Cortex of kidney (tissue), 1 donor: ENCODE data around the gene SLC39A1.
"Not testable (repeated sequence)": the region's sequence is repeated elsewhere in the genome, so short reads cannot be mapped to it uniquely, and the experiment has no call there.

Source experiments
- DNase-seq: peaks from one replicate; lab custom pipeline; 2025; lab: John Stamatoyannopoulos, UW

SLC39A1 gene, protein sequence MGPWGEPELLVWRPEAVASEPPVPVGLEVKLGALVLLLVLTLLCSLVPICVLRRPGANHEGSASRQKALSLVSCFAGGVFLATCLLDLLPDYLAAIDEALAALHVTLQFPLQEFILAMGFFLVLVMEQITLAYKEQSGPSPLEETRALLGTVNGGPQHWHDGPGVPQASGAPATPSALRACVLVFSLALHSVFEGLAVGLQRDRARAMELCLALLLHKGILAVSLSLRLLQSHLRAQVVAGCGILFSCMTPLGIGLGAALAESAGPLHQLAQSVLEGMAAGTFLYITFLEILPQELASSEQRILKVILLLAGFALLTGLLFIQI

DNA sequence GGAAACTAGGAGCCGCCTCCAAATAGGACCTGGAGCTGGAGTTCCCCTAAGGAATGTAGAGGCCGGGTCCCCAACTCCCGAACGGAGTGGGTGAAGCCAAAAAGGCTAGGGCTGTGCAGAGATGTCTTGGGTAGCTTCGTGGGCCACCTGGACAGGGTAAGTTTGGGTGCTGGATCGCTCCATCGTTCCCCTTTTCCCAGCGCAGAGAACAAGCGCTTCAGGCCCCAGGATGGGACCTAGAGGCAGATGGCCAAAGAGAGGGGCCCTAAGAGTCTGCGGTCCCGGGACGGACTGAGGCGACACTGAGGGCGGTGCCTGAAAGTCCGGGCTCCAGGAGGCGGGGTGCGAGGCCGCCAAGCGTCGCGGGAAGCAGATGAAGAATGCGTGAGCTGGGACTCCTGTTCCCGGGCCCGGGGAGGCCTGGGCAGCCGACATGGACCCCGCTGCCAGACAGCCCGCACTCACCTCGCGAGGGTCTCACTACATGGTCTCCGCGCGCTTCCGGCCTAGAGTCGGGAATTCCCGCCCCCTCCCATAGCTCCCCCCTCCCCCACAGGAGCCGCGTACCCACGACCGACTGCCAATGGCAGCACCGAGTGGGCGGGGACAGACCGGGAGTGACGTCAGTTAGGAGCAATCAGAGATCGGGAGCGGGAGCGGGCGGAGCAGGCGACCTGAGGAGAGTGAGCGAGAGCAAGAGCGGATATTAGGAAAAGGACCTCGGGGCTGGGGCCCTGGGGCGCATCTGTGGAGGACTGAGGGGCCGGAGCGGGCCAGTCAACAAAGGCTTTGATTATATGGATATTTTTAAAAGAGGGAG, at the start of gene SLC39A1:
Gene SLC39A1 (minus strand): TSS at position 508 of the 820 bp plus-strand sequence. CDS start 822 bp downstream, outside the sequence.
- no peak for DNase-seq

DNA sequence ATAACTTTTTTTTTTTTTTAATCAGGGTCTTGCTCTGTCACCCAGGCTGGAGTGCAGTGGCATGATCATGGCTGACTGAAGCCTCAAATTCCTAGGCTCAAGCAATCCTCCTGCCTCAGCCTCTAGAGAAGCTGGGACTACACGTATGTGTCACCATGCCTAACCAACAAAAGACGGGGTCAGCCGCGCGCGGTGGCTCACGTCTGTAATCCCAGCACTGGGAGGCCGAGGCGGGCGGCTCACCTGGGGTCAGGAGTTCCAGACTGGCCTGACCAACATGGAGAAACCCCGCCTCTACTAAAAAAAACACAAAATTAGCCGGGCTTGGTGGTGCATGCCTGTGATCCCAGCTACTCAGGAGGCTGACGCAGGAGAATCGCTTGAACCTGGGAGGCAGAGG, 49.2 kb upstream of the SLC39A1 start:
- DNase-seq, result not testable (repeated sequence)

DNA sequence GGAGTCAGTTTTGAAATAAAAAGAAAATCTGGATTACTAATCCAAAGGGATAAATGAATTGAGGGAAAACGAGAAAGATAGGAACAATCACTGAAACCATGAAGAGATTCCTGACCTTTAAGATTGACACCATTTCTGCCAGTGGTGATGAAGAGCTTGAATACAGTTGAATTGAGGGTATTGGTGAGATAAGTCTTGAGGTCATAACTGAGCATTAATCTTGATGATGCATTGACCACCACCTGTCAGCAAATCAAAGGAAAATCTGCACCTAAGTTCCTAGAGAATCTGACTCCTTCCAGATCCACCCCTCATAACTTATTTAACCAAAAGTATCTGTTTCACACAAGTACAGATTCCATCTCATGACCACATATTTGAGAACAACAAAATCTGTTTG, 48.8 kb upstream of the SLC39A1 start:
- no peak for DNase-seq

DNA sequence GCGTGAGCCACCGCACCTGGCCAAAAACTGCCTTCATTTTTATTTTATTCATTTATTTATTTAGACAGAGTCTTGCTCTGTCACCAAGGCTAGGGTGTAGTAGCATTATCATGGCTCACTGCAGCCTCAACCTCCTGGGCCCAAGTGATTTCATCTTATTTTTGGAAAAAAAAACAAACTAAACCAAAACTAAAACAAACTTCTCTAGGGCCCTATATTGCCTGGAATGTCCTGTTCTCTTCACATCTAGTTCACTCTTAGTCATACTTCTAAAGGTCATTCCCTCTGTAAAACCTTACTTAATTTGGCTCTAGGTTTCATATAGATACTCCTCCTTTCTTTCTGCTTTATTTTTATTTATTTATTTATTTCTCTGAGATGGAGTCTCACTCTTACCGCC, 42.8 kb upstream of the SLC39A1 start:
- no peak for DNase-seq

DNA sequence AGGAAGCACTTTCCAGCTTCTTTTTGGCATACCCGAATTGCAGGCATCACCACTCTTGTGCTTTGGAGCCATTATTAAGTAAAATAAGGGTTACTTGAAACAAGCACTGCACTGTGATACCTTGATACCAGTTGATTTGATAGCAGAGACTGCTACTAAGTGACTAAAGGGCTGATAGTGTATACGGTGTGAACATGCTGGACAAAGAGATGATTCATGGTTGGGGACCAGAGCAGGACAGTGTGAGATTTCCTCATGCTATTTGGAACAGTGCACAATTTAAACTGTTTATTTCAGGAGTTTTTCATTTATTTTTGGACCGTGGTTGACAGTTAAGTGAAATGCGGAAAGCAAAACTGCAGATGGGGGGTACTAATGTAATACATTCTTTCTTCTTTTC, 37.1 kb upstream of the SLC39A1 start:
- no peak for DNase-seq

DNA sequence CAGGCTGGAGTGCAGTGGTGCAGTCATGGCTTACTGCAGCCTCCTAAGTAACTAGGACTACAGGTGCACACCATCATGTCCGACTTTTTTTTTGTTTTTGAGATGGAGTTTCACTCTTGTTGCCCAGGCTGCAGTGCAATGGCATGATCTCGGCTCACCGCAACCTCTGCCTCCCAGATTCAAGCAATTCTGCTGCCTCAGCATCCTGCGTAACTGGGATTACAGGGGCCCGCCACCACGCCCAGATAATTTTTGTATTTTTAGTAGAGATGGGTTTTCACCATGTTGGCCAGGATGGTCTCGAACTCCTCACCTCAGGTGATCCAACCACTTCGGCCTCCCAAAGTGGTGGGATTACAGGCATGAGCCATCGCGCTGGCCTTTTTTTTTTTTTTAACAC, 33.5 kb upstream of the SLC39A1 start:
- not testable (repeated sequence) for DNase-seq

DNA sequence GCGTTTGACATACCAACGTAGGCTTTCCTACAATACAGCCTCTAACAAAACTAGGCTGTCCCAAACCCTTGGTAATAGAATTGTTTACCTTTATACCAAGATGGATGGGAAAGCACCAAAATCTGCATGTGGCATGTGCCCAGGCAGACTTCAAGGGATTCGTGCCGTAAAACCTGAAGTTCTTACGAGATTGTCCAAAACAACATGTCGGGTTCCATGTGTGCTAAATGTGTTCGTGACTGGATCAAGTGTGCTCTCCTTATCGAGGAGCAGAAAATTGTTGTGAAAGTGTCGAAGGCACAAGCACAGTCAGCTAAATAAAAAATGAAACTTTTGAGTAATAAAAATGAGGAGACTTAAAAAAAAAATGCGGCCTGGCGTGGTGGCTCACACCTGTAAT, 32.3 kb upstream of the SLC39A1 start:
- DNase-seq, result no peak

DNA sequence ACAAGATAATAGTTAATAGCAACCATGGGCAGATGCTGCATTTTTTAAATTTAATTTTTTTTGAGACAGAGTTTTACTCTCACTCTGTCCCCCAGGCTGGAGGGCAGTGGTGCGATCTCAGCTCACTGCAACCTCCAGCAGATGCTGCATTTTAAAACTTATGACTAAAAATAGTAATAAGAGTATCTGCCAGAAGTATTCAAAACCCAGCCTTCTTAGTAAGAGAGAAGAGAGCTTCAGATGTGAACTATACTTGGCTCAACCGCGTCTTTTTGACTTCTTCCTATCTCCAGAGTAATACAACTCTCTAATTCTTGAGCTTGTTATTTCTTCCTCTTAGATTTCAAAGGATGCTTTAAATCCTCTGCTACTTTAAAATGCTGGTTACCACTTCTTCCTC, 31.9 kb upstream of the SLC39A1 start:
- no peak for DNase-seq

DNA sequence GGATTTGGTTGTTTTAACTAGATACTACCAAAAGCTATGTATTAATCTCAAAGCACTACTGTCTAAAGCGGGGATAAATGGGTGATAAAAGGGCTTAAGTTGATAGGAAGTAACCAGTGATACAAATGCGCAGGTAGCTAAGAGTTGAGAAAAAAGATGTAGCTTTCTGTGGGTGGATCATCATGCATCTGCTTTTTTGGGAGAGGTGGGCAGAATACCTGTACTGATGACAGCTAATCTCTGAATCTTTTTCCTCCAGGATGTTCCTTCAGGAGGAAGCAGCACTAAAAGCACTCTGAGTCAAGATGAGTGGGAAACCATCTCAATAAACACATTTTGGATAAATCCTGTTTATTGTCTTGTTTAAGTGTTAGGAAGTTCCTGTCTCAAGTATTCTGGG, 28.5 kb upstream of the SLC39A1 start:
- no peak for DNase-seq

DNA sequence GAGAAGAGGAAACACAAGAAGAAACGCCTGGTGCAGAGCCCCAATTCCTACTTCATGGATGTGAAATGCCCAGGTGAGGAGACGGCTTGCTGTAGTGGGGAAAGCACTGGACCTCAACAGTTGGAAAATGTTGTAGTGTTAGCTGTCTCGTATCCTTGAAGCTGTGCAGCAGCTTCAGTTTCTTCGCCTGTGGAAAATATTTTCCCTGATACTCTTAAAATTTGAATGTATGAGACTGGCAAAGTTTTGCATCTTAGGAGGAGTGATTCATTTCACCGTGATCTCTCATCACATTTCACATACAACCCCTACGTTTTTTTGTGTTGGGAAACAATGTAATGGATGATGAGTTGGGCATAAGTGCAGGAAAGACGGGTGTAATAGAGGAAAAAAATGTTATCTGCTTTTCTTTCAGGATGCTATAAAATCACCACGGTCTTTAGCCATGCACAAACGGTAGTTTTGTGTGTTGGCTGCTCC, 27.9 kb upstream of the SLC39A1 start:
- DNase-seq, result no peak

DNA sequence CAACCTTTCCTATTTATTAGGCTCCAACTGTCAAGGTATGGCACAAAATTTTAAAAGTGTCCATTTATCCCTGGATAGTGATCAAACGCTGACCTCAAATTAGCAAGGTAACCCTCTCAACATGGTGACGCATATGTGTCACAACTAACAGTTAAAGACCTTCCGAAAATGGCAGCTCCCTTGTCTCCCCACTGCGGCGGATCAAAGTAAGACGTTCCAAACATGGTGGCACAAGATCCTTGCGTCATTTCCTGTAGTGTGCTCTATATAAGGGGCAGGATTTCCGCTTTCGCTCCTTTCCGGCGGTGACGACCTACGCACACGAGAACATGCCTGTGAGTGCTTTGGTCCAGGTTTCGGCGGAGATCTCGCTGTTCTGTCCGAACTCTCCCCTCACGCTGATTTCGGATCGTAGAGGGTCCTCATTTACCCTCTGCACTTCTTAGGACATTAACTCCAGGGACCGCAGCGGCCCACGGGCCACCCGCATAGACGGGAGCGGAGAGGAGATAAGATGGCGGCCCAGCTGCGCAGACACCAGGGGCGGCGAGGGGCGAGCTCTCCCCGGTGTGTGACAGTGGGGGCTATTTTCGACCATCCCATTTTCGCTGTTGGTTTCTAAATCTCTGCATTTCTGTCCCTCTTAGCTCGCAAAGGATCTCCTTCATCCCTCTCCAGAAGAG, 27.3 kb upstream of the SLC39A1 start, which contains the start of gene RPS27:
Gene RPS27 (plus strand): TSS at position 295 of the 683 bp plus-strand sequence. CDS start 35 bp downstream, at position 330.
- no peak for DNase-seq

DNA sequence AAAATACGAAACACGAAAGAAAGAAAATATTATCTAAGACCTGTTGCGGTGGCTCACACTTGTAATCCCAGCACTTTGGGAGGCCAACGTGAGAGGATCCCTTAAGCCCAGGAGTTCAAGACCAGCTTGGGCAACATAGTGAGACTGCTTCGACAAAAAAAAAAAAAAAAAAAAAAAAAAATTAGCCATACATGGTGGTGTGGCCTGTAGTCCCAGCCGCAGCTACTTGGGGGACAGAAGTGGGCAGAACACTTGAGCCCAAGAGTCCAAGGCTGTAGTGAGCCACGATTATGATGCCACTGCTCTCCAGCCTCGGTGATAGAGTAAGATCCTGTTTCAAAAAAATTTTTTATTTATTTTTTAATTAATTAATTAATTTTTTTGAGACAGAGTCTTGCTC, 24.3 kb upstream of the SLC39A1 start:
- DNase-seq, result no peak

DNA sequence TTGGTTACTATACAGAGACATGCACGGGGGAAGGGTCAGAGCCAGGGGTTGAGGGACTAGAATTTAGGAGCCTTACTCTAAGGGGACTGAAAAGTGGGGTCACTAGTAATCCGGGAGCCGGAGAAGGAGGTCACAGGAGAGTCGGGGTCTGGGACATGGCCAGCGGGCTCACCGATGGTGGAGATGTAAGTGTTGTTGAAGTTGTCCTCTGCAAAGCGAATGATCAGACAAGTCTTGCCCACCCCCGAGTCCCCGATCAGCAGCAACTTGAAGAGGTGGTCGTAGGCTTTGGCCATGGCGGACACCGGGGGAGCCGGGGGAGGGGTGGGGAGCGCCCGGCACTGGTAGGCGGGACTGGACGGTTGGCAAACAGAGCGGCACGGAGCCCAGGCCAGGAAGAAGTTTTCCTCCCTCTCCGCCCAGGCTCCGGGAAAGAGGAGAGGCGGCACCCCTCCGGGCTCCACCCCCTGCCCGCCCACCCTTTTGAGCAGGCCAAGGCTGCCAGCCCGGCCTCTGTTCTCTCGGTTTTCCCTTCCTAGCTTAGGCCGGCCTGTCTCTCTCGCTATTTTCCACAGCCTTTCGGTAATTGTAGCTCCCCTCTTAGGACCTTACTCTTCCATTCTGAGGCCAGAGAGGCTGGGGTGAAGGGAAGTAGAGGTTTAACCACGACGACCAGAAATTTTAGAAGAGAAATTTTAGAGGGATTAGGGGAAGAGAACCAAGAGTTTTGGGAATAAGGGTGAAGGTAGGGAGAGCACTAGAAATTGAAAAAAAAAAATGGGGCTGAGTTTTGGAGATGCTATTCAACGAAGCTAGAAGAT, 22.8 kb upstream of the SLC39A1 start, which contains the start of gene RAB13:
Gene RAB13 (minus strand): TSS at position 399 of the 821 bp plus-strand sequence. CDS start 103 bp downstream, at position 296.
- DNase-seq, result no peak

DNA sequence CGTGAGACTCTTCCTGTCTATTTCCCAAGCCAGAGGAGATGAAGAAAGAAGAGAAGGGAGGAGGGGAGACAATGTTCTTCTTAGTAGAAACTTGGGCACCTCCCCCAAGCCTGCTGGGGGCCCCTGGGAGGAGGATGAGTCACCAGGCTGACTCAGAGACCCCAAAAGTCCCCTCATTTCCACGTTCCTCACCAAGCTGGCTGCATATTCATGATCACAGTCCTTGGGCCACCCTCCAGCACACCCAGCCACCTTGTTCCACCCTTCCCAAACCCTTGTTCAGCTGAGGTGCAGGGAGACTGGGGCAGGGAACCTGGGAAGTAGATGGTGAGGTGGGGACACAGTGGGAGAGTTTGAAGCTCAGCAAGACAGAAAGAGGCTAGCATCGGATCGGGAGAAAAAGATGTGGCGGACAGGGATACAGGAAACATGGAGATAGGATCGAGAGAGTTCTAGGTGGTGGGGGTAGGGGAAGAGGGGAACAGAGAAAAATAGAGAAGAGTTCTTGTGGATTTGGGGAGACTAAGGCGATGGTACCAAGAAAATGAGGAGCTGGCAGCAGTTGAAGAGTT, 22.1 kb upstream of the SLC39A1 start:
- no peak for DNase-seq

DNA sequence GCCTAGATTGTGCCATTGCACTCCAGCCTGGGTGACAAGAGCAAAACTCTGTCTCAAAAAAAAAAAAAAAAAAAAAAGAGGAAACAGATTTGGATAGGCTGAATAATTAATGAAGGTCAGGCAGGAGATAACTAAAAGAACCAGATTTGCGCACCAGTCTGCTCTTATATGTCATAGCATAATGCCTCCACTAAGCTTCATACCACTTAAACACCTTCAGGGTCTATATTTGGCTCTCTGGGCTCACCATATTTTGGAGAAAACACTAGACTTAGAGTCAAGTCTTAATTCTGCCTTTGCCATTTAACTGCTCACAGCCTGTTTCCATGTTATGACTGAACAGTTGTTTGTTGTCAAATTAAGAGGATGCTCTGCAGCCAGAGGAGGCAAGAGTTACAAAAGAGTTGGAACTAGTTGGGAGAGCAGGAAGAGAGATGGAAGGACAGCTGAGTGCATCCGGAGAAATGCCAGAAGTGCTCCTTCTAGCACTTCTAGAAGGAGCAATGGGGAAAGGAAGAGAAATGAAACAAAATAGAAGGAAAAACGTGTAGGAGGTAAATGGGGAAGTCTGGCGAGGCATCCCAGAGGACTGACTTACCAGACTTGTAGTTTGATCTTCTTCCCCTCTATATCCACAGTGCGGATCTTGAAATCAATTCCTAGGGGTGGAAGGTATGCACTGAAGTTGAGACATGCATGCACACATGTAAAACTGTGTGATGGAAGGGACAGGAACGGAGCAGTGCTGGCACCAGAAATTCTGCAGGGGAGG, 21.0 kb upstream of the SLC39A1 start:
- no peak for DNase-seq

DNA sequence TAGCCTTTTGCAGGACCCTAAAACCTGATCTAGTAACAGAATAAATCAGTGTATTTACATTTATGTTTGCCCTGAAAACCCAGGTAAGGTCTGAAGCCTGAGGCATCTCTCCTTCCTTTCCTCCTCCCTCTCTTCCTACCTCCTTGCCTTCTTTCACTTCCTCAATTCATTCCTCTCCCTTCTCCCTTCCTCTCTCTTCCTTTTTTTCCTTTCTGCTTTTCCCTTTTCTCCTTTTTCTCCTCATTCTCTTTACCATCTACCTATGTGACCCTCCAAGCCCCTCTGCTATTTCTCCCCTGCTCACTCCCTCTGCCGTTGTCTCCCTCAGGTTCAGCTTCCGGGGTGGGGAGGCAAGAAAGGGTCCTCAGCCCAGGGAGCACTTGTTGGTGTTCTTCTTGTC, 18.4 kb upstream of the SLC39A1 start:
- DNase-seq, result not testable (repeated sequence)

DNA sequence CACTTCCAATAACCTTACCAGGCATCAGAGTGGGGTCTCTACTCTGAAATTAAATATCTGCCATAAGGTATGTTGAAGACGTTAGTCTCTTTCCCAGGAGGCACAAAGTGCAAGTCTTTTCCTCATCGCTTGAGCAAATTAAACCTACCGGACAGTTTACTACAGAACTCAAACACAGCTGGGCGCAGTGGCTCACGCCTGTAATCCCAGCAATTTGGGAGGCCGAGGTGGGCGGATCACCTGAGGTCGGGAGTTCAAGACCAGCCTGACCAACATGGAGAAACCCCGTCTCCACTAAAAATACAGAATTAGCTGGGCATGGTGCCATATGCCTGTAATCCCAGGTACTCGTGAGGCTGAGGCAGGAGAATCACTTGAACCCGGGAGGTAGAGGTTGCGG, 15.8 kb upstream of the SLC39A1 start:
- not testable (repeated sequence) for DNase-seq

DNA sequence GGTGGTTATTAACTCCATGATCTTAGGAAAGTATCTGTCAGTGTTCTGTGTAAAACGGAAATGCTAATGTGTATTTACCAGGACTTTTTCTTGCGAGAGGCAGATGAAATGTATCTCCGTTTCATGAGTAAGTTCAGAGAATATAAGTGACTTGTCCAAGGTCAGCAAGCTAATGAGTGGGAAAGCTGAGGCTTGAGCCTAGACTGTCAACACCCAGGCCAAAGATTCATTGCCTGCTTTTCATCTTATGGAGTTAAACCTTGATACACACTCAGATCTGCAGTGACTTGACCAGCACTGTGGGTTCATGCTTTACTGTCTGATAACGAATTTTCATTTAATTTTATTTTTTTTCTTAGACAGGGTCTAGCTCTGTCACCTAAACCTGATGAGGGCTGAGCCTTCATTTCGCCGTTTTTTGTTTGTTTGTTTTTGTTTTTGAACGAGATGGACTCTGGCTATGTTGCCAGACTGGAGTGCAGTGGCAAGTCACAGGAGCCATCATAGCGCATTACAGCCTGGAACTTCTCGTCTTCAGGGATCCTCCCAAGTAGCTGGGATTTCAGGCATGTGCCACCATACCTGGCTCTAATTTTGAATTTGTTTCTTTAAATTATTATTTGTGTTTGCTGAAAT, 15.1 kb upstream of the SLC39A1 start:
- no peak for DNase-seq
